Measurements from ENCODE around the gene SIRPA.

Gene SIRPA

GRCh38 chr20:1898482-1899240 is 3.5 kb downstream of the SIRPA start:
- H3K4me3 ChIP-seq (ENCODE audit: low read depth, low read length), result no peak overlapping the region
- H3K9ac ChIP-seq, result no peak overlapping the region

GRCh38 chr20:1899241-1899525 is 4.0 kb downstream of the SIRPA start:
- Histone ChIP-seq H3K79me2 (no peaks in the 10 kb centered on the region), H3K4me1 (no peaks in the 10 kb centered on the region), H3K27me3 (ENCODE audit: control insufficient read depth, insufficient read depth, low read length) (no peaks in the 10 kb centered on the region), H3K9ac (no peak overlapping the region), H3K4me3 (ENCODE audit: low read depth, low read length) (no peak overlapping the region), H3K9me3 (ENCODE audit: control insufficient read depth, low read length) (no peaks in the 10 kb centered on the region), H3K27ac (no peak overlapping the region), H3K36me3 (ENCODE audit: control insufficient read depth, insufficient read depth, low read length) (no peaks in the 10 kb centered on the region), H3K4me2 (ENCODE audit: low read length) (no peak overlapping the region), H2AFZ (no peak overlapping the region)
- no peak for TF ChIP-seq CTCF (IDR thresholded peaks at IDR 0.05)

More at GRCh38 chr20:1898482-1899240, 3.5 kb downstream of the SIRPA start:
- no peak for TF ChIP-seq CTCF (IDR thresholded peaks at IDR 0.05)
- Histone ChIP-seq H3K79me2 (no peaks in the 10 kb centered on the region), H3K9me3 (ENCODE audit: control insufficient read depth, low read length) (no peaks in the 10 kb centered on the region), H3K36me3 (ENCODE audit: control insufficient read depth, insufficient read depth, low read length) (no peaks in the 10 kb centered on the region), H3K27ac (no peak overlapping the region), H2AFZ (no peak overlapping the region), H3K4me1 (no peaks in the 10 kb centered on the region), H3K27me3 (ENCODE audit: control insufficient read depth, insufficient read depth, low read length) (no peaks in the 10 kb centered on the region), H3K4me2 (ENCODE audit: low read length) (no peak overlapping the region)

GRCh38 chr20:1900321-1900801 is 5.2 kb downstream of the SIRPA start:
- H3K79me2 ChIP-seq, result no peaks in the 10 kb centered on the region
- no peaks in the 10 kb centered on the region for H3K36me3 ChIP-seq (ENCODE audit: control insufficient read depth, insufficient read depth, low read length)
- peak; percentile 17 for TF ChIP-seq CTCF (IDR thresholded peaks at IDR 0.05)
- H3K9ac ChIP-seq, result no peak overlapping the region
- no peak overlapping the region for H3K4me2 ChIP-seq (ENCODE audit: low read length)
- no peak overlapping the region for H3K27ac ChIP-seq
- no peaks in the 10 kb centered on the region for H3K27me3 ChIP-seq (ENCODE audit: control insufficient read depth, insufficient read depth, low read length)
- H3K4me3 ChIP-seq (ENCODE audit: low read depth, low read length), result no peak overlapping the region
- H2AFZ ChIP-seq, result no peak overlapping the region
- no peaks in the 10 kb centered on the region for H3K4me1 ChIP-seq
- no peaks in the 10 kb centered on the region for H3K9me3 ChIP-seq (ENCODE audit: control insufficient read depth, low read length)

GRCh38 chr20:1901704-1902103 is 6.5 kb downstream of the SIRPA start:
- no peaks in the 10 kb centered on the region for H3K4me1 ChIP-seq
- H3K27me3 ChIP-seq (ENCODE audit: control insufficient read depth, insufficient read depth, low read length), result no peaks in the 10 kb centered on the region
- TF ChIP-seq CTCF (IDR thresholded peaks at IDR 0.05), result no peak
- H2AFZ ChIP-seq, result no peak overlapping the region
- no peaks in the 10 kb centered on the region for H3K79me2 ChIP-seq
- H3K36me3 ChIP-seq (ENCODE audit: control insufficient read depth, insufficient read depth, low read length), result no peaks in the 10 kb centered on the region
- H3K27ac ChIP-seq, result no peak overlapping the region
- no peaks in the 10 kb centered on the region for H3K9me3 ChIP-seq (ENCODE audit: control insufficient read depth, low read length)
- H3K9ac ChIP-seq, result no peak overlapping the region
- H3K4me3 ChIP-seq (ENCODE audit: low read depth, low read length), result no peak overlapping the region
- no peak overlapping the region for H3K4me2 ChIP-seq (ENCODE audit: low read length)

GRCh38 chr20:1902188-1902587 is 7.0 kb downstream of the SIRPA start:
- H3K4me1 ChIP-seq, result no peaks in the 10 kb centered on the region
- no peaks in the 10 kb centered on the region for H3K9me3 ChIP-seq (ENCODE audit: control insufficient read depth, low read length)
- no peak overlapping the region for H3K4me2 ChIP-seq (ENCODE audit: low read length)
- no peaks in the 10 kb centered on the region for H3K27me3 ChIP-seq (ENCODE audit: control insufficient read depth, insufficient read depth, low read length)
- no peak overlapping the region for H3K27ac ChIP-seq
- no peak for TF ChIP-seq CTCF (IDR thresholded peaks at IDR 0.05)
- H3K36me3 ChIP-seq (ENCODE audit: control insufficient read depth, insufficient read depth, low read length), result no peaks in the 10 kb centered on the region
- H3K79me2 ChIP-seq, result no peaks in the 10 kb centered on the region
- H3K4me3 ChIP-seq (ENCODE audit: low read depth, low read length), result no peak overlapping the region
- no peak overlapping the region for H2AFZ ChIP-seq
- no peak overlapping the region for H3K9ac ChIP-seq

Measured in parathyroid adenoma (tissue), 2 donors.